A673 (cell line): Measurements from ENCODE around the gene PYROXD2.

Experiments
- CTCF ChIP-seq: fragments of 300-800, 200-600 bp; sonication (generic); conservative IDR thresholded peaks from 2 replicates; pipeline ENCODE4 v1.5.1; 2017; ENCODE audit warnings: low read depth, mild to moderate bottlenecking, antibody characterized with exemption, low read length, moderate library complexity, mixed read lengths
- EZH2 ChIP-seq: fragments of 200-600 bp; sonication (generic); IDR thresholded peaks from 2 replicates; pipeline ENCODE4 v1.6.1; 2017; ENCODE audit warnings: borderline replicate concordance, low read depth, mild to moderate bottlenecking, mixed read lengths, antibody characterized with exemption, low read length; ENCODE audit not compliant: poor library complexity, severe bottlenecking

- no peak for TF ChIP-seq CTCF
- no peak for TF ChIP-seq EZH2
Measured at GRCh38 chr10:98433371-98433770, 18.4 kb upstream of the PYROXD2 start.
